ENCODE data around the gene POU1F1. TPM values are rescaled to one million over a fixed set of nuclear protein-coding genes. Genes with fewer than 3 reads are reported as not detected.

The POU1F1 gene, protein sequence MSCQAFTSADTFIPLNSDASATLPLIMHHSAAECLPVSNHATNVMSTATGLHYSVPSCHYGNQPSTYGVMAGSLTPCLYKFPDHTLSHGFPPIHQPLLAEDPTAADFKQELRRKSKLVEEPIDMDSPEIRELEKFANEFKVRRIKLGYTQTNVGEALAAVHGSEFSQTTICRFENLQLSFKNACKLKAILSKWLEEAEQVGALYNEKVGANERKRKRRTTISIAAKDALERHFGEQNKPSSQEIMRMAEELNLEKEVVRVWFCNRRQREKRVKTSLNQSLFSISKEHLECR
- total RNA-seq, result not detected in 2 replicates

GRCh38 chr3:87276484-87276883 is at the start of gene POU1F1:
TSS of gene POU1F1 (minus strand) at chr3:87276584. CDS start at chr3:87276462, 122 bp downstream.

DNA sequence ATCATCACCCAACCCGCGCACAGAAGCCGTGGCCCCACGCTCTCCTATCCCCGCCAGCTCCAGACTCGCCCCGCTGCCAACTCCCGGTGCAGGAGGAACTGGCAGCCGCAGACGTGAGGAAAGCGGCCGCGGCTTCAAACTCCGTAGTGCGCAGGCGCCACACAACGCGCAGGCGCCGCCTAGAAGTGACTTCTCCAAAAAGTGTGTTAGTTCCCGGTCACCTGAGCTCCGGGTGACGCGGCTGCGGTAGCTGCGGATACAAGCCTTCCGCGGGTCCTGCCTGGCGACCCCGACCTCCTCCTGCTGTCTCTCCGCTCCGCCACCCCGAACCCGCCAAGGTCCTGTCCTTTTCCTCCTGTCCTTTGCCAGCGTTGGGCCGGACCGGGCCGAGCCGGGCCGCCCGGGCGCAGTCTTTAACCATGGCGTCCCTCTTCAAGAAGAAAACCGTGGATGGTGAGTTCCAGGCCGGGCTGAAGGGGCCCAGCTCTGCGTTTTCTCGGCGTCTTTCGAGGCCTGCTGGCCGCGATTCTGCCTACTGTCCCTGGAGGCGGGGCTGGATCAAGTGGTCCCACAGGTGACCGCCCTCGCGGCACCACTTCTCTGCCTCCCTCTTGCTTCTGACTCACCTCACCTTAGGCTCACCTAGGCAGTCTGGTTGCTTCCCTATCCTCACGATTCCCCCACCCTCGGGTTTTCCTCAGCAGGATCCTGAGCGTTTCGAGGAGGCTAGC is 49.1 kb downstream of the POU1F1 start, which contains the start of gene CHMP2B:
Gene CHMP2B (plus strand): TSS at position 206 of the 731 bp plus-strand sequence. CDS start 214 bp downstream, at position 420.

Small RNAs within 50 kb of the gene (small RNA-seq; reads per million reads assigned to genes)
- gene MIR4795 (ENCODE audit: low replicate concordance), result not detected

Other genes with a start within 250 kb of the POU1F1 start
- gene CHMP2B, start 49.3 kb downstream of the POU1F1 start, total RNA-seq, result 27.4 and 32.8 TPM in 2 replicates

Measured in placental pericyte (primary cell).